Choroid plexus epithelial cell (primary cell): Measurements from ENCODE around the gene CKS1B.
A peak's percentile ranks its signal among the peaks of the same experiment; 100 is the strongest.

ENCODE experiments used
- DNase-seq: peaks from one replicate; pipeline ENCODE4 v3.0.0-alpha.2; 2010; ENCODE audit warnings: low read depth
- H3K4me3 ChIP-seq: 2 replicates; pipeline ENCODE4 v1.5.1; 2011; ENCODE audit warnings: low read depth, mild to moderate bottlenecking, control low read depth, low read length, moderate library complexity
- CTCF ChIP-seq: conservative IDR thresholded peaks from 2 replicates; pipeline ENCODE4 v1.5.1; 2011; ENCODE audit warnings: low read depth, mild to moderate bottlenecking, control low read depth, inconsistent platforms, low read length, moderate library complexity

CKS1B gene

GRCh38 chr1:154936555-154937084, 37.9 kb upstream of the CKS1B start, which contains the start of gene PMVK:
PMVK (minus strand) TSS chr1:154936719; CDS start chr1:154936685, 34 bp downstream.
- peak; percentile 98 for DNase-seq
- TF ChIP-seq CTCF, result peak; percentile 39
- peak within 1 kb of the TSS; percentile 83 for H3K4me3 ChIP-seq

- peak overlapping the region; percentile 83 for H3K4me3 ChIP-seq
- TF ChIP-seq CTCF, result peak; percentile 44
- peak; percentile 98 for DNase-seq
Measured at GRCh38 chr1:154937085-154937987, 37.1 kb upstream of the CKS1B start.

- TF ChIP-seq CTCF, result no peak
- H3K4me3 ChIP-seq, result no peak overlapping the region
Measured at GRCh38 chr1:154937988-154938386, 36.5 kb upstream of the CKS1B start.

GRCh38 chr1:154938604-154939399, 35.7 kb upstream of the CKS1B start:
- no peak overlapping the region for H3K4me3 ChIP-seq
- TF ChIP-seq CTCF, result no peak
- DNase-seq, result no peak

More at GRCh38 chr1:154937988-154938386, 36.5 kb upstream of the CKS1B start:
- no peak for DNase-seq

- DNase-seq, result no peak
- TF ChIP-seq CTCF, result no peak
- no peak overlapping the region for H3K4me3 ChIP-seq
Measured at GRCh38 chr1:154940213-154940560, 34.3 kb upstream of the CKS1B start.

GRCh38 chr1:154940651-154941194, 33.8 kb upstream of the CKS1B start:
- no peak for TF ChIP-seq CTCF
- no peak overlapping the region for H3K4me3 ChIP-seq
- no peak for DNase-seq
